SK-N-SH (cell line): ENCODE data around the gene NRIP3.

Source experiments
- EP300 ChIP-seq, 2 experiments: IDR thresholded peaks; 2 replicates each; pipeline versions ENCODE4 v1.4.0 to v1.6.1; 2012; ENCODE audit warnings: borderline replicate concordance in 1 of 2, low read depth in 1 of 2, low read length in 1 of 2
- JUND ChIP-seq: IDR thresholded peaks from 2 replicates; pipeline ENCODE4 v1.4.0; 2012
- PBX3 ChIP-seq: IDR thresholded peaks from 2 replicates; pipeline ENCODE4; 2012
- RAD21 ChIP-seq: IDR thresholded peaks from 2 replicates; pipeline ENCODE4 v1.6.1; 2012; ENCODE audit warnings: mild to moderate bottlenecking, low read length
- REST ChIP-seq: IDR thresholded peaks from 2 replicates; pipeline ENCODE4 v1.6.1; 2012; ENCODE audit warnings: mild to moderate bottlenecking, low read depth, low read length, moderate library complexity
- RFX5 ChIP-seq: IDR thresholded peaks from 2 replicates; pipeline ENCODE4 v1.6.1; 2012; ENCODE audit warnings: mild to moderate bottlenecking, improper control_type of control experiment, low read length
- SMC3 ChIP-seq: IDR thresholded peaks from 2 replicates; pipeline ENCODE4 v1.6.1; 2012; ENCODE audit warnings: low read depth, low read length, improper control_type of control experiment
- YY1 ChIP-seq: IDR thresholded peaks from 2 replicates; pipeline ENCODE4 v1.4.0; 2012; ENCODE audit warnings: low read depth, mild to moderate bottlenecking
- TF ChIP-seq, protein P1 (sequence below): fragments of 200-600 bp; sonication (generic); IDR thresholded peaks from 2 replicates; pipeline ENCODE4 v1.6.1; 2017; ENCODE audit warnings: antibody characterized with exemption, mild to moderate bottlenecking, moderate library complexity

DNA sequence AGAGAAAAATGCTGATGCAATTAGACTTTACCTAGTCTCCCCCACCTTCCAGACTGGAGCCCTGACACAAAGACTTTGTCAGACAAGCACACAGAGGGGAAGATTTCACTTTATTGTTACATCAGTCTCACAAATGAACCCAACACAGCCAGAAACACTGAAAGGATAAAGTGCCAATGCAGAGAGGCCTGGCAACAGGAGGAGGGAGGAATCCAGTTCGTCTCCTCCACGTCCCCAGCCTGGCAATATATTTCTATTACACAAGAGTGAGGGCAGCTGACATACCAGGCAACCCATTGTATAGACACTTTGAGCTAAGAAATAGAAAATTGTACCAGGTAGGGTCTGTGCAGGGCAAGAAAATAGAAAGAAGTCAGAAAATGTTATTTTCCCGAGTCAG is 23.3 kb downstream of the NRIP3 start:
- TF ChIP-seq, protein P1, sequence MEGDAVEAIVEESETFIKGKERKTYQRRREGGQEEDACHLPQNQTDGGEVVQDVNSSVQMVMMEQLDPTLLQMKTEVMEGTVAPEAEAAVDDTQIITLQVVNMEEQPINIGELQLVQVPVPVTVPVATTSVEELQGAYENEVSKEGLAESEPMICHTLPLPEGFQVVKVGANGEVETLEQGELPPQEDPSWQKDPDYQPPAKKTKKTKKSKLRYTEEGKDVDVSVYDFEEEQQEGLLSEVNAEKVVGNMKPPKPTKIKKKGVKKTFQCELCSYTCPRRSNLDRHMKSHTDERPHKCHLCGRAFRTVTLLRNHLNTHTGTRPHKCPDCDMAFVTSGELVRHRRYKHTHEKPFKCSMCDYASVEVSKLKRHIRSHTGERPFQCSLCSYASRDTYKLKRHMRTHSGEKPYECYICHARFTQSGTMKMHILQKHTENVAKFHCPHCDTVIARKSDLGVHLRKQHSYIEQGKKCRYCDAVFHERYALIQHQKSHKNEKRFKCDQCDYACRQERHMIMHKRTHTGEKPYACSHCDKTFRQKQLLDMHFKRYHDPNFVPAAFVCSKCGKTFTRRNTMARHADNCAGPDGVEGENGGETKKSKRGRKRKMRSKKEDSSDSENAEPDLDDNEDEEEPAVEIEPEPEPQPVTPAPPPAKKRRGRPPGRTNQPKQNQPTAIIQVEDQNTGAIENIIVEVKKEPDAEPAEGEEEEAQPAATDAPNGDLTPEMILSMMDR, result no peak
- TF ChIP-seq EP300 (IDR thresholded peaks at IDR 0.05; ENCODE audit: borderline replicate concordance in 1 of 2, low read depth in 1 of 2, low read length in 1 of 2), result no peak
- TF ChIP-seq REST, result no peak
- TF ChIP-seq SMC3, result no peak
- TF ChIP-seq PBX3, result no peak
- TF ChIP-seq JUND, result no peak
- TF ChIP-seq RAD21, result no peak
- no peak for TF ChIP-seq YY1
- no peak for TF ChIP-seq RFX5
